H1 (cell line): ENCODE results near the gene SLC35F1. TPM values are rescaled to one million over a fixed set of nuclear protein-coding genes. Genes with fewer than 3 reads are reported as not detected.

Experiments
- CTCF ChIA-PET: fragments of 300-600 bp; sonication (Branson Sonifier 250); formaldehyde crosslinking; loops from one replicate; lab custom pipeline; 2021; ENCODE audit not compliant: partially characterized antibody; lab: Charles Lee
- POLR2A ChIA-PET: fragments of 300-600 bp; sonication (Branson Sonifier 250); formaldehyde crosslinking; loops from one replicate; lab custom pipeline; 2021; ENCODE audit warnings: inconsistent platforms; ENCODE audit not compliant: partially characterized antibody; lab: Charles Lee
- DNase-seq, 2 experiments: peaks; one replicate each; pipeline versions ENCODE4 v3.0.0 to v3.0.0-alpha.2; 2010 to 2022; ENCODE audit warnings: low spot score in 2 of 2, low read depth in 1 of 2, mixed read lengths in 1 of 2
- FAIRE-seq: peaks from 2 replicates; lab custom pipeline; 2011; peaks lifted over from hg19 to GRCh38; lab: Jason Lieb, UNC
- H2AFZ ChIP-seq: 2 replicates; pipeline ENCODE4 v1.8.1; 2012; ENCODE audit warnings: low read length, inconsistent platforms
- H2AK5ac ChIP-seq: 2 replicates; pipeline ENCODE4 v1.6.1; 2013; ENCODE audit warnings: low read depth, low read length
- H2BK120ac ChIP-seq: replicated peaks from 2 replicates; pipeline ENCODE3; 2013; ENCODE audit warnings: low read depth, low read length, inconsistent platforms
- H2BK12ac ChIP-seq: 2 replicates; pipeline ENCODE4 v1.6.1; 2013; ENCODE audit warnings: low read depth, low read length
- H2BK15ac ChIP-seq: 2 replicates; pipeline ENCODE4 v1.6.1; 2013; ENCODE audit warnings: low read length
- H2BK20ac ChIP-seq: 2 replicates; pipeline ENCODE4 v1.6.1; 2013; ENCODE audit warnings: low read length
- H2BK5ac ChIP-seq: 2 replicates; pipeline ENCODE4 v1.6.1; 2013; ENCODE audit warnings: low read depth, low read length
- H3K14ac ChIP-seq: 2 replicates; pipeline ENCODE4 v1.6.1; 2013; ENCODE audit warnings: inconsistent platforms; ENCODE audit not compliant: insufficient read length
- H3K18ac ChIP-seq: 2 replicates; pipeline ENCODE4 v1.6.1; 2013; ENCODE audit warnings: low read length; ENCODE audit errors: extremely low read depth
- H3K23ac ChIP-seq: 2 replicates; pipeline ENCODE4 v1.6.1; 2013; ENCODE audit warnings: inconsistent platforms; ENCODE audit not compliant: insufficient read length
- H3K23me2 ChIP-seq: 2 replicates; pipeline ENCODE4 v1.6.1; 2013; ENCODE audit warnings: low read depth, low read length
- H3K27ac ChIP-seq: 2 replicates; pipeline ENCODE4 v1.6.1; 2011; ENCODE audit warnings: low read depth, low read length, inconsistent platforms
- H3K27me3 ChIP-seq, 4 experiments: replicated peaks in 1 of 4; 1 replicate in 1 of 4; 2 replicates in 3 of 4; pipeline versions ENCODE4 v1.6.1 to v1.8.1; 2011 to 2013; ENCODE audit warnings: low read length in 3 of 4, mild to moderate bottlenecking in 3 of 4, inconsistent platforms in 2 of 4, mixed read lengths in 2 of 4, moderate library complexity in 1 of 4; ENCODE audit not compliant: control insufficient read depth in 3 of 4, insufficient read depth in 3 of 4; ENCODE audit errors: extremely low read depth in 1 of 4
- H3K36me3 ChIP-seq, 4 experiments: 2 replicates each; pipeline versions ENCODE4 v1.6.1 to v1.8.1; 2011 to 2013; ENCODE audit warnings: mild to moderate bottlenecking in 4 of 4, low read length in 3 of 4, moderate library complexity in 2 of 4, control low read depth in 1 of 4, inconsistent platforms in 1 of 4; ENCODE audit not compliant: insufficient read depth in 4 of 4, control insufficient read depth in 2 of 4
- H3K4ac ChIP-seq: replicated peaks from 2 replicates; pipeline ENCODE3; 2013; ENCODE audit warnings: low read length, low read depth, mixed read lengths, inconsistent platforms; ENCODE audit not compliant: insufficient read length
- H3K4me1 ChIP-seq, 4 experiments: replicated peaks in 1 of 4; 1 replicate in 1 of 4; 2 replicates in 3 of 4; pipeline versions ENCODE4 v1.6.1 to v1.8.1; 2011 to 2013; ENCODE audit warnings: low read length in 3 of 4, inconsistent platforms in 2 of 4, mixed read lengths in 1 of 4; ENCODE audit not compliant: insufficient read depth in 4 of 4, control insufficient read depth in 3 of 4
- H3K4me2 ChIP-seq, 2 experiments: 2 replicates each; pipeline versions ENCODE4 v1.6.1 to v1.8.1; 2011 to 2013; ENCODE audit warnings: low read depth in 2 of 2, low read length in 2 of 2, control low read depth in 1 of 2, inconsistent platforms in 1 of 2, mild to moderate bottlenecking in 1 of 2; ENCODE audit not compliant: insufficient read depth in 1 of 2
- H3K4me3 ChIP-seq, 4 experiments: fragments of 200-600, 300-600 bp in 1 of 4; sonication (generic), shearing (Covaris generic), sonication (Bioruptor Twin) in 1 of 4; 2 replicates each; pipeline versions ENCODE4 v1.5.1 to v1.8.1; 2011 to 2016; ENCODE audit warnings: low read length in 4 of 4, low read depth in 3 of 4, control low read depth in 2 of 4, inconsistent platforms in 2 of 4, mild to moderate bottlenecking in 2 of 4, mixed read lengths in 1 of 4, moderate library complexity in 1 of 4; ENCODE audit not compliant: insufficient read depth in 2 of 4; ENCODE audit errors: extremely low read depth in 1 of 4
- H3K56ac ChIP-seq: replicated peaks from 2 replicates; pipeline ENCODE3; 2013; ENCODE audit warnings: low read depth, mild to moderate bottlenecking, mixed read lengths, low read length, inconsistent platforms; ENCODE audit not compliant: insufficient read length
- H3K79me1 ChIP-seq: 2 replicates; pipeline ENCODE4 v1.6.1; 2013; ENCODE audit warnings: low read depth, low read length, control low read depth
- H3K79me2 ChIP-seq, 2 experiments: 2 replicates each; pipeline versions ENCODE4 v1.6.1 to v1.8.1; 2012 to 2013; ENCODE audit warnings: low read length in 2 of 2, mild to moderate bottlenecking in 2 of 2, inconsistent platforms in 1 of 2; ENCODE audit not compliant: insufficient read depth in 2 of 2, control insufficient read depth in 1 of 2
- H3K9ac ChIP-seq, 4 experiments: replicated peaks in 1 of 4; 1 replicate in 1 of 4; 2 replicates in 3 of 4; pipeline versions ENCODE4 v1.6.1 to v1.8.1; 2011 to 2013; ENCODE audit warnings: low read depth in 3 of 4, low read length in 3 of 4, control low read depth in 2 of 4, mild to moderate bottlenecking in 2 of 4, moderate library complexity in 2 of 4, inconsistent platforms in 1 of 4; ENCODE audit errors: extremely low read depth in 1 of 4
- H3K9me3 ChIP-seq, 2 experiments: 2 replicates each; pipeline versions ENCODE4 v1.6.1 to v1.8.1; 2012 to 2013; ENCODE audit warnings: mild to moderate bottlenecking in 2 of 2, moderate library complexity in 2 of 2, control low read depth in 1 of 2, inconsistent platforms in 1 of 2, low read depth in 1 of 2, low read length in 1 of 2, mixed read lengths in 1 of 2; ENCODE audit not compliant: insufficient read depth in 2 of 2
- H4K20me1 ChIP-seq, 2 experiments: replicated peaks in 1 of 2; 2 replicates each; pipeline versions ENCODE3 to v1.8.1; 2011 to 2013; ENCODE audit warnings: inconsistent platforms in 2 of 2, low read length in 2 of 2, mild to moderate bottlenecking in 1 of 2; ENCODE audit not compliant: insufficient read depth in 2 of 2, control insufficient read depth in 1 of 2
- H4K5ac ChIP-seq: 2 replicates; pipeline ENCODE4 v1.6.1; 2013; ENCODE audit warnings: low read length, low read depth, mixed read lengths, inconsistent platforms; ENCODE audit not compliant: insufficient read length
- H4K8ac ChIP-seq: 2 replicates; pipeline ENCODE4 v1.8.0; 2013; ENCODE audit warnings: mild to moderate bottlenecking, moderate library complexity, low read length, inconsistent platforms; ENCODE audit not compliant: insufficient read depth; ENCODE audit errors: extremely low read depth
- H4K91ac ChIP-seq: replicated peaks from 2 replicates; pipeline ENCODE3; 2013; ENCODE audit warnings: low read length, mixed read lengths, inconsistent platforms; ENCODE audit not compliant: insufficient read length
- ATF3 ChIP-seq: IDR thresholded peaks from 2 replicates; pipeline ENCODE4 v1.6.1; 2011; ENCODE audit warnings: low read depth, mild to moderate bottlenecking, low read length; ENCODE audit not compliant: insufficient read depth
- CBX5 ChIP-seq: fragments of 300-800, 300-1000 bp; sonication (generic); IDR thresholded peaks from 2 replicates; pipeline ENCODE4 v1.7.1; 2016; ENCODE audit warnings: antibody characterized with exemption, low read length, low read depth
- JUND ChIP-seq: IDR thresholded peaks from 2 replicates; pipeline ENCODE4 v1.6.1; 2011; ENCODE audit warnings: mild to moderate bottlenecking, improper control_type of control experiment, low read length
- SP2 ChIP-seq: IDR thresholded peaks from 2 replicates; pipeline ENCODE4 v1.6.1; 2012; ENCODE audit warnings: mild to moderate bottlenecking, low read length, inconsistent platforms
- WGBS, 2 experiments: shearing (Covaris generic) in 1 of 2; methylation state at CpG; one replicate each; pipeline versions ENCODE4 v1.1.6 to v1.1.7; 2013 to 2015; ENCODE audit warnings: low lambda C conversion rate in 2 of 2, mixed read lengths in 2 of 2, inconsistent platforms in 1 of 2, low coverage in 1 of 2, missing lambda C conversion rate in 1 of 2; ENCODE audit not compliant: insufficient replicate concordance in 2 of 2, insufficient coverage in 1 of 2, insufficient read length in 1 of 2; ENCODE audit errors: extremely low coverage in 1 of 2, missing lambda C conversion rate in 1 of 2; 5-methylcytosine and 5-hydroxymethylcytosine counted together
- polyA plus RNA-seq, 7 experiments: library from polyadenylated mRNA; depleted of rRNA in 3 of 7; stranded (reverse) in 5 of 7; unstranded in 2 of 7; fragments of >200 nt in 5 of 7; fragments of 200-250 nt in 2 of 7; gene quantifications; 1 replicate in 5 of 7; 2 replicates in 1 of 7; 4 replicates in 1 of 7; pipeline versions ENCODE4 v1.2.1 to v1.2.3, GENCODE V29; 2011 to 2013; ENCODE audit warnings: missing spikeins in 2 of 7, mixed read lengths in 2 of 7
- total RNA-seq: library from RNA; stranded (reverse); fragmentation: NEBNext Ultra II Directional; extraction: Animal tissue kit (Norgen Biotek cat#: 25700); gene quantifications from 2 replicates; pipeline ENCODE4 v1.2.1, GENCODE V29; 2021

SLC35F1 gene
- total and polyA plus RNA-seq, 2 of the 8 experiments (the other 6 are each of a cell fraction or from before 2014, with no cell fraction given) = 7.0 to 10.0 TPM

- Histone ChIP-seq H3K23me2 (no peaks in the 10 kb centered on the region), H2BK120ac (no peak overlapping the region), H2BK15ac (no peak overlapping the region), H4K5ac (no peak overlapping the region), H2BK20ac (no peak overlapping the region), H3K4me3 (no peak overlapping the region), H3K9ac (no peak overlapping the region), H3K36me3 (no peaks in the 10 kb centered on the region), H3K4ac (no peak overlapping the region), H3K4me2 (no peak overlapping the region), H3K79me2 (no peaks in the 10 kb centered on the region), H3K4me1 (no peaks in the 10 kb centered on the region), H4K8ac (no peak overlapping the region), H2BK12ac (no peak overlapping the region), H2BK5ac (no peak overlapping the region), H3K9me3 (0 out of 4 replicates have a peak, but pooled peaks cover 0 to 3% of the 10 kb centered on the region in 2 experiments), H3K56ac (no peak overlapping the region), H3K14ac (no peak overlapping the region), H3K27ac (no peak overlapping the region), H4K91ac (no peak overlapping the region), H3K18ac (no peak overlapping the region), H4K20me1 (no peaks in the 10 kb centered on the region), H2AK5ac (no peak overlapping the region), H3K79me1 (no peaks in the 10 kb centered on the region), H3K23ac (no peak overlapping the region), H2AFZ (no peak overlapping the region), H3K27me3 (no peaks in the 10 kb centered on the region)
- FAIRE-seq = no peak
- CTCF ChIA-PET = no interaction called here
- POLR2A ChIA-PET = no interaction called here
- no peak for DNase-seq
- 83% methylated on average over 1 of the region's 1 CpG; no CpG with 5 or more reads in 1 of the 2 experiments for WGBS, 2 experiments
- TF ChIP-seq CBX5 = no peak
- TF ChIP-seq JUND = no peak
- no peak for TF ChIP-seq ATF3
- no peak for TF ChIP-seq SP2
Measured at GRCh38 chr6:118252474-118252873, 345.4 kb downstream of the SLC35F1 start.
